A549 (cell line): ENCODE results near the gene GDF7. TPM values are rescaled to one million over a fixed set of nuclear protein-coding genes. Genes with fewer than 3 reads are reported as not detected.

Experiments used
- ATAC-seq, 2 experiments: fragments of 200-7000 bp in 1 of 2; fragments of >200 bp in 1 of 2; cut with Nextera tagmentation in 1 of 2; cut with Tn5 transposase in 1 of 2; 3 replicates each; pipeline versions ENCODE4 v1.8.0 to v1.9.1; 2018 to 2020; ENCODE audit warnings: mild to moderate bottlenecking in 1 of 2, moderate library complexity in 1 of 2
- CTCF ChIA-PET: fragments of 300-600 bp; sonication (Branson Sonifier 250); formaldehyde crosslinking; extraction: SDS; loops from one replicate; lab custom pipeline; 2021; ENCODE audit warnings: antibody characterized with exemption, inconsistent platforms; lab: Yijun Ruan, JAX
- POLR2A ChIA-PET: fragments of 350-600 bp; formaldehyde crosslinking; extraction: SDS; loops from one replicate; lab custom pipeline; 2021; ENCODE audit warnings: antibody characterized with exemption, inconsistent platforms; lab: Yijun Ruan, JAX
- DNase-seq, 2 experiments: peaks; one replicate each; pipeline versions ENCODE4 v3.0.0 to v3.0.0-alpha.2; 2011 to 2016; ENCODE audit warnings: low read depth in 1 of 2, low spot score in 1 of 2
- FAIRE-seq: peaks from 2 replicates; lab custom pipeline; 2011; peaks lifted over from hg19 to GRCh38; lab: Jason Lieb, UNC
- H3K27ac ChIP-seq, 2 experiments: fragments of >200 bp; sonication (Bioruptor Twin); formaldehyde crosslinking; 3 replicates each; pipeline ENCODE4 v1.5.1; 2016 to 2017
- H3K4me1 ChIP-seq: fragments of >200 bp; sonication (Bioruptor Twin); formaldehyde crosslinking; 3 replicates; pipeline ENCODE4 v1.6.1; 2016
- H3K4me2 ChIP-seq: fragments of >200 bp; sonication (Bioruptor Twin); formaldehyde crosslinking; 3 replicates; pipeline ENCODE4 v1.6.1; 2016
- H3K4me3 ChIP-seq: fragments of >200 bp; sonication (Bioruptor Twin); formaldehyde crosslinking; 3 replicates; pipeline ENCODE4 v1.5.1; 2016
- H3K9me3 ChIP-seq: fragments of >200 bp; sonication (Bioruptor Twin); formaldehyde crosslinking; 3 replicates; pipeline ENCODE4 v1.6.1; 2016
- ATOH8 ChIP-seq: fragments of 250-450 bp; sonication (Bioruptor Pico); IDR thresholded peaks from 2 replicates; pipeline ENCODE4 v1.5.0; 2020; ENCODE audit warnings: low read depth, mild to moderate bottlenecking, moderate library complexity
- BCL3 ChIP-seq: fragments of >200 bp; sonication (Bioruptor Twin); formaldehyde crosslinking; IDR thresholded peaks from 3 replicates; pipeline ENCODE4 v1.6.1; 2016
- CBX2 ChIP-seq: fragments of 200-600 bp; sonication (generic); IDR thresholded peaks from 2 replicates; pipeline ENCODE4 v1.6.1; 2016; ENCODE audit warnings: low read depth, mild to moderate bottlenecking, borderline replicate concordance
- CBX8 ChIP-seq: fragments of 200-600 bp; sonication (generic); IDR thresholded peaks from 2 replicates; pipeline ENCODE4 v1.6.1; 2016
- CHD2 ChIP-seq: fragments of 150-350 bp; IDR thresholded peaks from 2 replicates; pipeline ENCODE4 v1.6.1; 2014; ENCODE audit warnings: low read length; ENCODE audit not compliant: partially characterized antibody
- CHD4 ChIP-seq: fragments of 200-600 bp; sonication (generic); IDR thresholded peaks from 2 replicates; pipeline ENCODE4 v1.6.1; 2016; ENCODE audit warnings: antibody characterized with exemption, mild to moderate bottlenecking, borderline replicate concordance
- EHMT2 ChIP-seq: fragments of 200-600 bp; sonication (generic); IDR thresholded peaks from 2 replicates; pipeline ENCODE4 v1.6.1; 2016; ENCODE audit warnings: antibody characterized with exemption, low read depth, mild to moderate bottlenecking, moderate library complexity
- EP300 ChIP-seq, 2 experiments: fragments of >200 bp; sonication (Bioruptor Twin); formaldehyde crosslinking; IDR thresholded peaks; 2 replicates in 1 of 2; 3 replicates in 1 of 2; pipeline ENCODE4 v1.6.1; 2016 to 2017
- ESRRA ChIP-seq: fragments of 150-350 bp; IDR thresholded peaks from 2 replicates; pipeline ENCODE4 v1.6.1; 2014; ENCODE audit warnings: mild to moderate bottlenecking, low read length, borderline replicate concordance
- FOSB ChIP-seq: fragments of 250-450 bp; sonication (Bioruptor Pico); IDR thresholded peaks from 2 replicates; pipeline ENCODE4 v1.5.0; 2020; ENCODE audit warnings: mild to moderate bottlenecking, moderate library complexity
- FOSL2 ChIP-seq, 2 experiments: fragments of 450-650 bp in 1 of 2; fragments of >200 bp in 1 of 2; sonication (Bioruptor Twin) in 1 of 2; formaldehyde crosslinking; IDR thresholded peaks; 2 replicates each; pipeline versions ENCODE4 v1.5.0 to v1.6.1; 2016 to 2020; ENCODE audit warnings: mild to moderate bottlenecking in 1 of 2, moderate library complexity in 1 of 2
- FOXS1 ChIP-seq: fragments of 250-450 bp; sonication (Bioruptor Pico); IDR thresholded peaks from 2 replicates; pipeline ENCODE4 v1.5.0; 2020; ENCODE audit warnings: mild to moderate bottlenecking, moderate library complexity
- HEYL ChIP-seq: fragments of 250-450 bp; sonication (Bioruptor Pico); IDR thresholded peaks from 2 replicates; pipeline ENCODE4 v1.8.0; 2021; ENCODE audit warnings: mild to moderate bottlenecking, moderate library complexity
- HOXA7 ChIP-seq: fragments of 250-450 bp; sonication (Bioruptor Pico); IDR thresholded peaks from 2 replicates; pipeline ENCODE4 v1.5.0; 2020; ENCODE audit warnings: mild to moderate bottlenecking, moderate library complexity
- JUN ChIP-seq, 2 experiments: fragments of >200 bp; sonication (Bioruptor Twin); formaldehyde crosslinking; IDR thresholded peaks; 2 replicates in 1 of 2; 3 replicates in 1 of 2; pipeline ENCODE4 v1.6.1; 2016 to 2017
- KDM1A ChIP-seq: fragments of 200-600 bp; sonication (generic); IDR thresholded peaks from 2 replicates; pipeline ENCODE4 v1.6.1; 2016; ENCODE audit warnings: low read depth, mild to moderate bottlenecking
- KDM5A ChIP-seq: fragments of 200-600 bp; sonication (generic); IDR thresholded peaks from 2 replicates; pipeline ENCODE4 v1.6.1; 2016; ENCODE audit warnings: antibody characterized with exemption, mild to moderate bottlenecking
- MAFK ChIP-seq: fragments of 450-650 bp; IDR thresholded peaks from 2 replicates; pipeline ENCODE4 v1.6.1; 2014; ENCODE audit not compliant: partially characterized antibody
- PHF8 ChIP-seq: fragments of 200-600 bp; sonication (generic); IDR thresholded peaks from 2 replicates; pipeline ENCODE4 v1.6.1; 2016; ENCODE audit warnings: low read depth, mild to moderate bottlenecking, antibody characterized with exemption, moderate library complexity, borderline replicate concordance
- RAD21 ChIP-seq, 2 experiments: fragments of >200 bp in 1 of 2; sonication (Bioruptor Twin) in 1 of 2; formaldehyde crosslinking in 1 of 2; IDR thresholded peaks in 1 of 2; conservative IDR thresholded peaks in 1 of 2; 2 replicates in 1 of 2; 3 replicates in 1 of 2; pipeline ENCODE4 v1.6.1; 2012 to 2018; ENCODE audit warnings: inconsistent platforms in 1 of 2
- RARB ChIP-seq: fragments of 250-450 bp; sonication (Bioruptor Pico); IDR thresholded peaks from 2 replicates; pipeline ENCODE4 v1.8.0; 2021; ENCODE audit warnings: mild to moderate bottlenecking, moderate library complexity
- REST ChIP-seq: fragments of 200-600 bp; sonication (generic); IDR thresholded peaks from 2 replicates; pipeline ENCODE4 v1.6.1; 2016; ENCODE audit warnings: antibody characterized with exemption, mild to moderate bottlenecking, moderate library complexity
- RNF2 ChIP-seq: fragments of 200-600 bp; sonication (generic); IDR thresholded peaks from 2 replicates; pipeline ENCODE4 v1.6.1; 2016; ENCODE audit warnings: low read depth, mild to moderate bottlenecking, antibody characterized with exemption, moderate library complexity, borderline replicate concordance
- SMC3 ChIP-seq: fragments of >200 bp; sonication (Bioruptor Twin); formaldehyde crosslinking; IDR thresholded peaks from 3 replicates; pipeline ENCODE4 v1.6.1; 2018; ENCODE audit warnings: inconsistent platforms
- SREBF2 ChIP-seq: fragments of 450-650 bp; IDR thresholded peaks from 2 replicates; pipeline ENCODE4 v1.6.1; 2014; ENCODE audit warnings: mild to moderate bottlenecking, moderate library complexity
- TFCP2L1 ChIP-seq: fragments of 250-450 bp; sonication (Bioruptor Pico); IDR thresholded peaks from 2 replicates; pipeline ENCODE4 v1.5.0; 2021; ENCODE audit warnings: mild to moderate bottlenecking
- TP53 ChIP-seq: fragments of 250-450 bp; sonication (Bioruptor Pico); IDR thresholded peaks from 2 replicates; pipeline ENCODE4 v1.5.0; 2021; ENCODE audit warnings: mild to moderate bottlenecking, moderate library complexity
- USF2 ChIP-seq: fragments of 450-650 bp; IDR thresholded peaks from 2 replicates; pipeline ENCODE4 v1.6.1; 2014; ENCODE audit warnings: antibody characterized with exemption
- ZC3H11A ChIP-seq: fragments of 450-650 bp; IDR thresholded peaks from 2 replicates; pipeline ENCODE4 v1.6.1; 2014; ENCODE audit warnings: antibody characterized with exemption, mild to moderate bottlenecking
- ZNF302 ChIP-seq: fragments of 250-450 bp; sonication (Bioruptor Pico); IDR thresholded peaks from 2 replicates; pipeline ENCODE4 v1.9.0; 2021; ENCODE audit warnings: inconsistent platforms, mild to moderate bottlenecking, moderate library complexity
- ZSCAN20 ChIP-seq: fragments of 250-450 bp; sonication (Bioruptor Pico); IDR thresholded peaks from 2 replicates; pipeline ENCODE4 v1.8.0; 2022; ENCODE audit warnings: mild to moderate bottlenecking, moderate library complexity
- WGBS: methylation state at CpG from one replicate; pipeline ENCODE4 v1.1.6; 2017; ENCODE audit errors: missing lambda C conversion rate; 5-methylcytosine and 5-hydroxymethylcytosine counted together
- polyA plus RNA-seq, 4 experiments: library from polyadenylated mRNA; depleted of rRNA in 3 of 4; stranded (reverse); fragments of >200 nt; fragmentation: RNase III in 1 of 4; extraction: RNeasy Plus Mini Kit Qiagen cat#74134 plus additional on column Dnase treatment in 1 of 4; gene quantifications; 2 replicates in 3 of 4; 3 replicates in 1 of 4; pipeline ENCODE4 v1.2.3, GENCODE V29; 2011 to 2017

Gene GDF7
- polyA plus RNA-seq, 2 of the 4 experiments (the other 2 are of a cell fraction), result 0.03 to 0.05 TPM

GRCh38 chr2:20667531-20668401 is 822 bp downstream of the GDF7 start:
- no peak for FAIRE-seq
- TF ChIP-seq FOXS1 (CRISPR knock-in tag), result no peak
- no peak for TF ChIP-seq EHMT2
- TF ChIP-seq ZNF302, result no peak
- TF ChIP-seq HOXA7, result no peak
- no peak for TF ChIP-seq KDM5A
- no peak for TF ChIP-seq ATOH8 (CRISPR knock-in tag)
- no peak for TF ChIP-seq CHD4
- no peak for TF ChIP-seq REST
- no peak for TF ChIP-seq RAD21 (conservative IDR thresholded peaks at IDR 0.05 in 1 of 2, IDR thresholded peaks at IDR 0.05 in 1 of 2)
- TF ChIP-seq USF2, result no peak
- TF ChIP-seq CHD2, result no peak
- TF ChIP-seq ZC3H11A, result no peak
- TF ChIP-seq RNF2, result no peak
- TF ChIP-seq EP300 (IDR thresholded peaks at IDR 0.05), result no peak
- TF ChIP-seq KDM1A, result no peak
- TF ChIP-seq CBX2, result no peak
- TF ChIP-seq HEYL (CRISPR knock-in tag), result no peak
- no peak for TF ChIP-seq JUN (IDR thresholded peaks at IDR 0.05)
- Histone ChIP-seq H3K4me1 (peaks cover 15% of the 10 kb centered on the region; the same call in 2 of the 3 replicates), H3K27ac (peak overlapping the region in 1 of 2 experiments; percentile 72; a peak in 2 of 6 replicates), H3K9me3 (no peaks in the 10 kb centered on the region), H3K4me3 (peak overlapping the region; percentile 58), H3K4me2 (peak overlapping the region; percentile 98)
- DNase-seq, result no peak
- ATAC-seq, result no peak
- CTCF ChIA-PET, result interaction anchor here (0.8 to 10.0 kb wide), 6 partner anchors 7 to 358 kb away, joined by 3 to 352 read pairs (median 89); partner anchors contain the start of gene HS1BP3
- POLR2A ChIA-PET, result interaction anchor here (0.6 kb wide), 1 partner anchor 220 kb away, joined by 3 read pairs; no protein-coding TSS in a partner anchor
- WGBS, result 88% methylated on average over 37 of the region's 39 CpGs

- Histone ChIP-seq H3K27ac (no peak overlapping the region), H3K4me2 (no peak overlapping the region), H3K9me3 (no peaks in the 10 kb centered on the region), H3K4me3 (no peak overlapping the region), H3K4me1 (peaks cover 15% of the 10 kb centered on the region; the same call in 2 of the 3 replicates)
- 81% methylated on average over 6 of the region's 6 CpGs for WGBS
- no peak for DNase-seq
- no peak for ATAC-seq
- FAIRE-seq, result no peak
- CTCF ChIA-PET, result interaction anchor here (9.7 to 10.0 kb wide), 2 partner anchors 17 to 293 kb away, joined by 171 to 352 read pairs; partner anchors contain the start of gene HS1BP3
- POLR2A ChIA-PET, result no interaction called here
- TF ChIP-seq SREBF2, result no peak
- no peak for TF ChIP-seq MAFK
- TF ChIP-seq CBX8, result no peak
- TF ChIP-seq TFCP2L1 (CRISPR knock-in tag), result no peak
- no peak for TF ChIP-seq ZSCAN20 (CRISPR knock-in tag)
- TF ChIP-seq FOSB (CRISPR knock-in tag), result no peak
- TF ChIP-seq RARB (CRISPR knock-in tag), result no peak
- no peak for TF ChIP-seq FOXS1 (CRISPR knock-in tag)
- TF ChIP-seq FOSL2 (IDR thresholded peaks at IDR 0.05), result no peak
- no peak for TF ChIP-seq FOSL2 (CRISPR knock-in tag; IDR thresholded peaks at IDR 0.05)
- no peak for TF ChIP-seq BCL3
- TF ChIP-seq SMC3, result no peak
- TF ChIP-seq CBX2, result no peak
- no peak for TF ChIP-seq TP53 (CRISPR knock-in tag)
- TF ChIP-seq ESRRA, result no peak
- TF ChIP-seq PHF8, result no peak
- no peak for TF ChIP-seq ZC3H11A
Measured at GRCh38 chr2:20668451-20668850, 1.5 kb downstream of the GDF7 start.
